NCI-H1048 (cell line): ENCODE measurements around the gene ZNF480.
"Not testable (repeated sequence)": the region's sequence is repeated elsewhere in the genome, so short reads cannot be mapped to it uniquely, and the experiment has no call there.

ENCODE experiments used
- DNase-seq: peaks from one replicate; lab custom pipeline; 2025; lab: John Stamatoyannopoulos, UW

ZNF480 gene

DNA sequence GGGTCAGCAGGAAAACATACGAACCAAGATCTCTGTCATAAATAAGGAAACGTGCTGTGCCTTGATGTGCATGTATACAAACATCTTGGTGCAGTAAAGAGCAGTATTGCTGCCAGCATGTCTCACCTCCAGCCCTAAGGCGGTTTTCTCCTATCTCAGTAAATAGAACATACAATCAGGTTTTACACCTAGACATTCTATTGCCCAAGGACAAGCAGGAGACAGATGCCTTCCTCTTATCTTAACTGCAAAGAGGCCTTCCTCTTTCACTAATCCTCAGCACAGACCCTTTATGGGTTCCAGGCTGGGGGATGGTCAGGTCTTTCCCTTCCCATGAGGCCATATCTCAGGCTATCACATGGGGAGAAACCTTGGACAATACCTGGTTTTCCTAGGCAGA lies 42.1 kb downstream of the ZNF480 start:
- not testable (repeated sequence) for DNase-seq

GRCh38 chr19:52343548-52343947 lies 46.6 kb downstream of the ZNF480 start:
- peak; percentile 24 for DNase-seq

GRCh38 chr19:52345162-52345561 lies 48.2 kb downstream of the ZNF480 start:
- no peak for DNase-seq

- DNase-seq: no peak
Observed at GRCh38 chr19:52351512-52351911, 54.5 kb downstream of the ZNF480 start.

DNA sequence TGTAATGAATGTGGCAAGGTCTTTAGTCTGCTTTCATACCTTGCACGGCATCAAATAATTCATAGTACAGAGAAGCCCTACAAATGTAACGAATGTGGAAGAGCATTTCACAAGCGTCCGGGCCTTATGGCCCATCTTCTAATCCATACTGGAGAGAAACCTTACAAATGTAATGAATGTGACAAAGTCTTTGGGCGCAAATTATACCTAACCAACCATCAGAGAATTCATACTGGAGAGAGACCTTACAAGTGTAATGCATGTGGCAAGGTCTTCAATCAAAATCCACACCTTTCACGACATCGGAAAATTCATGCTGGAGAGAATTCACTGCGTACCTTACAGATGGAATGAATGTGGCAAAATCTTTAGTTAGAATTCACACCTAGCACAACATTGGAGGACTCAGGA lies 69.5 kb downstream of the ZNF480 start:
- DNase-seq: no peak

- DNase-seq: no peak
Observed at GRCh38 chr19:52369559-52370340, 72.8 kb downstream of the ZNF480 start, which contains the start of gene ZNF880. TSS of gene ZNF880 (plus strand) at chr19:52369923. CDS start at chr19:52369966, 43 bp downstream.

DNA sequence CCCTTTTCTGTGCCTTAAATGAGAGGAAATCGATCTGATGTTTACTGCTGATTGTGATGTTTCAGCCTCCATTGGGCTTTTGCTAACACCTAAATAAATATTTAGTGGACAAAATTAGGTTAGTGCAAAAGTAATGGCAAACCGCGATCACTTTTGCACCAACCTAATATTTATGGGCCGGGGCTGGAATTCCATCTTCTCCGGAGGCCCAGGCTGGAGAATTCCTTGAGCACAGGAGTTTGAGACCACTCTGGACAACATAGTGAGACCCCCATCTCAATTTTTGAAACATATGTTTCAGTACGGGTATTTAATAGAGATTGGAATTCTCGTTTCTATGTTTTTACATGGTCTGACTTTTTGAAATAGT lies 73.4 kb downstream of the ZNF480 start:
- DNase-seq: no peak
